Measurements from ENCODE around the gene CLSTN2.

- no peak for TF ChIP-seq CTCF (IDR thresholded peaks at IDR 0.05; ENCODE audit: poor library complexity)
- TF ChIP-seq EZH2 (IDR thresholded peaks at IDR 0.05; ENCODE audit: borderline replicate concordance) = no peak
- TF ChIP-seq EZH2phosphoT487 (IDR thresholded peaks at IDR 0.05; ENCODE audit: low read depth, severe bottlenecking, unreplicated experiment) = no peak
Observed at GRCh38 chr3:139948898-139949297, 13.9 kb downstream of the CLSTN2 start.

Measured in hepatocyte (in vitro differentiated cells).